NCI-H1694 (cell line): ENCODE results near the gene MGAT5.

Source experiments
- DNase-seq: peaks from one replicate; lab custom pipeline; 2025; lab: John Stamatoyannopoulos, UW

Gene MGAT5

GRCh38 chr2:134256956-134257355 lies 3.1 kb downstream of the MGAT5 start:
- no peak for DNase-seq

DNA sequence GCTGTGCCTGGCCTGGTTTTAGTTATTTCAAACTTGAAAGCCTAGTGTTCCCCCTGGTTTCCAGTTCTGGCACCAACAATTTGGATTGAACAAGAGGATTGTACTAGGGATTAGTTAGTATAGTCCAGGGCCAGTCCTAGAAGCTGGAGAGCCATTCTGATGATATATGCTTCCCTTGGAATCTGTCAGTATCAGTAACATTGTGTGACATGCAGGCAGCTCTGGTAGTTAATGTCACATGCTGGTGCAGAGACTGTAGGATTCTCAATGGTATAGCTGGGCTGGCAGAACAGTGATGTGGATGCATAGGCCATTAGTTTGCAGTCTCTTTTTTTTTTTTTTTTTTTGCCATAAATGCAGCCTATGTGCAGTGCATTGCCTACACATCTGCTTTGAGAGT lies 3.6 kb downstream of the MGAT5 start:
- no peak for DNase-seq

GRCh38 chr2:134257965-134258683 lies 4.3 kb downstream of the MGAT5 start:
- no peak for DNase-seq

- DNase-seq = no peak
Measured at GRCh38 chr2:134258684-134259388, 5.0 kb downstream of the MGAT5 start.

GRCh38 chr2:134259571-134259970 lies 5.7 kb downstream of the MGAT5 start:
- DNase-seq = no peak

DNA sequence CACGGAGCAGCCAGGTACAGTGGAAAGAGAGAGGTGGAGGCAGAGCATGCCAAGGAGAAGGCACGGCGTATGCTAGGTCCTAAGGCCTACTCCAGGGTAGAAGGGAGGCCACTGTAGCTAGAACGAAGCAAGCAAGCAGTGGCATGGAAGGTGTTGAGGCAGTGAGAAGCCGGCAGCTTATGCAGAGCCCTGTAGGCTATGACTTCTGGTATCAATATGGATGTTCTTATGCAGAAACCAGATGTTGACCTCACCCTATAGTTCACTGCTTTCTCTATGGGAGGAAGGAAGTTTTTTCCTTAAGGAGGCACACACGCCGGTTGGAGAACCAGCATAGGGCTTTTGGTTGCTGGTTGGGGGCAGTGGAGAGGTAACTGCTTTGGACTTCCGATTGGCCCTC lies 6.1 kb downstream of the MGAT5 start:
- no peak for DNase-seq

- DNase-seq = no peak
Measured at GRCh38 chr2:134260713-134261112, 6.8 kb downstream of the MGAT5 start.

GRCh38 chr2:134261398-134262131 lies 7.7 kb downstream of the MGAT5 start:
- no peak for DNase-seq

DNA sequence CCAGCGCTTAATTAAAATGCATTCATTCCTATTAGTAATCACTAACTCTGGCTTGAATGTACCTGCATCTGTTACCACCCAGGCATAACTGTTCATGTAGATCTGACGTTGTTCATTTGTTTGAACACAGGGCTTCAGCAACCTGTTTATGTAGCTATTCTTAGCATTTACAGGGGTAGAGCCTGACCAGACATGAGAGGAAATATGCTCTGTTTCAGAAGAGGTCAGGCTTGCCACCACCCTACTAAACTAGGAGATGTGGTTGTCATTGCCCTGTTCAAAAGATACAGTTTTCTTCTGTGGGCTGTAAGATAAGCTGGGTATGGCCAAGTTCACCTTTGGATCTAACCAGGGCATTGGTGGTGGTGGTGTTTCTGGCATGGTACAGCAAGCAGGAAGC lies 8.8 kb downstream of the MGAT5 start:
- no peak for DNase-seq

- no peak for DNase-seq
Measured at GRCh38 chr2:134268265-134268664, 14.4 kb downstream of the MGAT5 start.

DNA sequence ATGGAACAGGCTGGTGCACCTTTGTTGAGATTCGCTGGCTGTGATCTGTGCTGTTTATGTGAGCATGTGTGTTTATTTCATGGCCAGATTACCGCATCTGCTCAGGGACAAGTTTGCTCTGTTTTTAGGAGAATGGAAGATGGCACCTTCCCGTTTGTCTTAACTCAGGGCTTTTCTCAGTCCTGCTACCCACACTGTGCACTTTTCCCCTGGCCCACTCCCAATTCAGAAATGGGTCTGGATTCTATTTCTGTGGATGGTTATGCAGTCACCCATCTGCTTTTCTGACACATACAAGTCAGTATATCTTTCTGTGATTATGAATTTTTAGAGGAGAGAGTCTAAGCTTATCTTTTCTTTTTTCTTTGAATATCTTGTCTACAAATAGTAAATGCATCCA lies 15.4 kb downstream of the MGAT5 start:
- DNase-seq = peak; percentile 10

GRCh38 chr2:134269972-134270735 lies 16.3 kb downstream of the MGAT5 start:
- no peak for DNase-seq

- peak; percentile 10 for DNase-seq
Measured at GRCh38 chr2:134271758-134272157, 17.9 kb downstream of the MGAT5 start.

DNA sequence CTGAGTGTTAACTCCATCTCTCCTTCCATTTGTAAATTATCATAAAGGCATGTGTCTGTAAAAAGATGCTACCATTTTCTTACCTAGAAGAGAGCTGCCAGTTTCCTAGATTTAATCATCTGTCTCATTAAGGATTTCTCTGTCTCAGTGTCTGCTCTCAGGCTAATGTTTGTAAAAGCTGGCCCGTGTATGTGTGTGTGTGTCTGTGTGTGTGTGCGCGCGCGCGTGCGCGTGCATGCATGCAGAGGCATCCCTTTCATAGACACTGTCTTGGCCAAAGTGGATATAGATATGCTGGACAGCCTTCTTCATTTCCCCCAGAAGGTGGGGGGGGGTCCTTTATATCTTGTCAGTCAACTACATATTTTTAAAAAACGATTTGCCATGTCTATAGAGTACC lies 18.9 kb downstream of the MGAT5 start:
- no peak for DNase-seq

DNA sequence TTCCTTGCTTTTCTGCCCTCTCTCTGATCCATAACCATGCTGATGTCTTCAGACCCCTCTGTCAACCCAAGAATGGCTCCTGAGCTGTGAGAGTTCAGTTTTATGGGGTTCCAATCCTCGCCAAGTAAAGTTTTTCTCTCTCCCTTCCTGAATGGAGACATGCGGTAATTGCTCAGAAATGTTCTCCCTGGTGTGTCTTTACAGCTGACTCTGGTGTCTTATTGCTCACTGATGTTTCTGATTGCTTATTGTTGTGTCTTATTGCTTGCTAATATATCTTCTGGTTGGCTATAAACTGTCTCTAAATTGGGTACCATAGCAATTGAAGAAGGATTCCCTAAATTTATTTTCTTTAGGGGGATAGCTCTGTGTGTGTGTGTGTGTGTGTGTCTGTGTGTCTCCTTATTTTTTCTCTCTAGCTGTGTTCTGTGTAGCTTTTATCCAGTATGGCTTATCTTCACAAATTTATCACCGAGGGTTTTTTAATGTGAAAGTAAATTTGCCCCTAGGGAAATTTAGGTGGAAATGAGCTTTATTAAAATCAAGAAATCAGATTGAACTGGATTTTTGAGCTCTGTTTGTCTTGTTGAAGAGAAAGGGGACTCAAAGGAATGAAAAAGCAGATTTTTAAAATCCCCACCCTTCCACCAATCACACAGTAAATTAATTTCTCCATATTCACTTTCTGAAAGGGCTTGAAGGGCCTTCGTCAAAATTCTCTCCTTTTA lies 19.5 kb downstream of the MGAT5 start:
- DNase-seq = no peak

DNA sequence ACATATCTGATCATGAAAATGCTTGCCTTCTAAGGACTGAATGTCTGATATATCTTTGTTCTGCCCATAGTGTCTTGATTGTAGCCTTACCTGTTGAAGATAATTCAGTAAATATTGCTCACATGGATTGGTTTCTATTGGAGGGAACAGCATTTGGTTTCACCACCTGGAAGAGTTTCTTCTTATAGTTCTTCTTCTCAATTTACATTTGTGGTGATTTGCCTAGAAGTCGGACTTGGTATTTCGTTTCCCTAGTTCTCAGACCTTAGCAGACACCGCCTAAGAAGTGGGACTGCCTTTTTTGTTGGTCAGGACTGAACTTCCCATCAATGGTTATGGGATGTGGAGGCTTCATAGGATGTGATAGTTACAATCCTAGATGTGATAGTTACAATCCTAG lies 20.2 kb downstream of the MGAT5 start:
- DNase-seq = no peak

DNA sequence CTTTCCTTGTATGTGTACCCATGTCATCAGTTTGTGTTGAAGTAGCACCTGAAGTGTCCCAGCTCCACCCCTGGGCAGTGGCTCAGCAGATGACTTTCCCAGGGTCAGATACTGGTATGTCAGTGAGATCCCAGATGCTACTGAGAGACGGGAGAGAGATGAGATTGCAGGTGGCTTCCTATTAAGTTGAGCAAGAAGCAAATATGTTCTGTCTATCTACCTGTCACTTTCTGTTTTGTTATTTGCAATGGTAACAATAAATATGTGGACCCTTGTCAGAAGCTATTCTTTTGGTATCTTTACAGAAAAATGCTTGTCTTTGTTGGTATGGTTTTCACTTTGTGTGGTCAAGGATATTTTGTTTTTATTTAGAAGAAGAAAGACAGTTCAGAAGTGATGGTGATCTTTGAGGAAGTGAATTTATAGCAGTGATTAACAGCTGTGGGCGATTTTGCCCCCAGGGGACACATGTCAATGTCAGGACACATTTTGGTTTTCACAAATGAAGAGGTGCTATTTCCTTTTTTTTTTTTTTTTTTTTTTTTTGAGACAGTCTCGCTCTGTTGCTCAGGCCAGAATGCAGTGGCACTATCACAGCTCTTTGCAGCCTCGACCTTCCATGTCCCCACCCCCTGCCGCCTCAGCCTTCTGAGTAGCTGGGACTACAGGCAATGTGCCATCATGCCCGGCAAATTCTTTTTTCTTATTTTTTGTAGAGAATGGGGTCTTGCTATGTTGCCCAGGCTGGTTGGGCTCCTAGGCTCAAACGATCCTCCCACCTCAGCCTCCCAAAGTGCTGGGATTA lies 21.4 kb downstream of the MGAT5 start:
- DNase-seq = no peak

DNA sequence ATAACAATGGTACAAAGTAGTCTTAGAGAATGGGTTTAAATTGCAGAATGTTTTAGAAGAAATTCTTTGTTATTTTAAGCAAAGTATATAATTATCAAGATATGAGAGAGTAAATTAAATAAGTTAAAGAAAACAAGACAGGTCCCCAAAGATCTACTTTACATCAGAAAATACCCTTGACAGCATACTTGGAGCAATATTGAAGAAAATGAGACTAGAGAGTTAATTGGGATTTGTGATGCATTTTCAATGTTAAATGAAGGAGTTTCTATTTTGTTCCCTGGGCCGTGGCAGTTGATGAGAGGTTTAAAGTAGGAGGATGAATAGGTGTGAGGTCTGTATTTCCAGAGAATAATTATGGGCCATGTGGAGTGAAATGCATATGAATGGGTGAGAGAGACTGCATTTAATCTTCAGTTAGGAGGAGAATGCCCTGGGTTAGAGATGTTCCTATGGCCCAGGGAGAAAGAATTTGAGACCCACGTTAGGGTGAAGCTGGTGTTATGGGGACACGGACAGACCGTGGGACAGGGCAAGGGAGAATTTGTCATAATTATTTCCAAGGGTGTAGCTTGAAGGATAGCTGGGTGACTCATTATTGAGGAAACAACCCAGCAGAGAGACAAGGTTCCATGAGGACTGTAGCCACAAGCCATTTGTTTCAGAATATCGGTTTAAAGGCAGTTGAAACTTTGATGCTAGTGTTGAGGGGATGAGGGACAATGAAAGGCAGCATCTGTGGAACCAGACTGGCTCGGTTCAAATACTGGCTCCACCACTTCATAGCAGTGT lies 22.7 kb downstream of the MGAT5 start:
- DNase-seq = no peak

DNA sequence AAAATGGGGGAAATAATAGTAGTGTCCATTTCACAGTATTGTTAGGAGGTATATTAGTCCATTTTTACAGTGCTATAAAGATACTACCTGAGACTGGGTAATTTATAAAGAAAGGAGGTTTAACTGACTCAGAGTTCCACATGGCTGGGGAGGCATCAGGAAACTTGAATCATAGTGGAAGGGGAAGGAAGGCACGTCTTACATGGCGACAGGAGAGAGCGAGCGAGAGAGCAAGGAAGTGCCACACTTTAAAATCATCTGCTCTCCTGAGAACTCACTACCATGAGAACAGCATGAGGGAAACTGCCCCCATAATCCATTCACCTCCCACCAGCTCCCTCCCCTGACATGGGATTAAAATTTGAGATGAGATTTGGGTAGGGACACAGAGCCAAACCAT lies 23.4 kb downstream of the MGAT5 start:
- no peak for DNase-seq

DNA sequence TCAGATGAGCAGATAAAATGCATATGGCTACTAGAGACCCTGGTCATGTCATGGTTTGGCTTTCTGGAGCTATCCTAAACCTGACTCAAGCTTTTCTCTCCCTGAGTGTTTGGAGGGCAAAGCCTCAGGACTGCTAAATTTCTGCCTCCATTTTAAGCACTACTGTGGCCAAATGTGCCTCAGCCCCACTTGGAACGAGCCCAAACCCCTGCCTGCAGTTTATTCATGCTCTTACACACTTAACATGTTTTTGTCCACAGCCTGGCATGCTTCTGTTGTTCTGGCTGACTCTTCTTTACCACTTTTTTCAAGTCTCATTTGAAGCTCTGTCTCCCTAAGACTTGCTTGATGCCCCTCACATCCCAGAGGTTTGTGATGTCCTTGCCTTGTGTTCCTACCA lies 24.7 kb downstream of the MGAT5 start:
- DNase-seq = no peak
